SH-SY5Y (cell line): Measurements from ENCODE around the gene OPN5.

Experiments used
- GATA2 ChIP-seq: IDR thresholded peaks from 2 replicates; pipeline ENCODE4 v1.6.1; 2011; ENCODE audit warnings: mild to moderate bottlenecking, low read depth, low read length
- GATA3 ChIP-seq: IDR thresholded peaks from 2 replicates; pipeline ENCODE4 v1.6.1; 2011; ENCODE audit warnings: low read depth, mild to moderate bottlenecking, low read length, moderate library complexity

DNA sequence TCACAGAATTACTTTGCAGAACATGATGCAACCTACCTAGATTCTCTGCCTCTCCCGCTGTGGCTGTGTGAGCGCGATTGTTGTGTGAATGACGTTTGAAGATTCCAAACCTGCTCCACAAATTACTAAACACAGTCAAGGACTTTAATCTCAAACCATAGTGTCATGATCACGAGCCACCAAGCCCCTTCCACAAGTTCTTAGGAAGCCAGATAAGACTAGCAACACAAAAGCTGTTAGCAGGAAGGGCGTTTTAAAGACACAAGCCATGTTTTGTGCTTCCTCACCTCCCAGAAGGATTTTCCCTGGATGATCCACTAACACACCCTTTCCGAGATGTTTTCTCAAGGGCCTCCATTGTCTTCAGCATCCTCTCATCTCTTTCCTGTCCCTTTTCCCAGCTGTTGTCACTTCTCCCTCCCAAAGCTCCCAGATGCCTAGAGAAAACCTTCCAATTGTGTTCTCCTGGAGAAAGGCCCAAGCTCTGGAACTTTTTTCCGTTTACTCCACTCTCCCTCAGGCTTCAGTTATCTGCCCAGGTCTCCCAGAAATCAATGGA, 12.8 kb downstream of the OPN5 start:
- TF ChIP-seq GATA3 (no peak), GATA2 (no peak)
